ENCODE results near the gene LSP1.
"Not testable (repeated sequence)": the region's sequence is repeated elsewhere in the genome, so short reads cannot be mapped to it uniquely, and the experiment has no call there.

Gene LSP1

DNA sequence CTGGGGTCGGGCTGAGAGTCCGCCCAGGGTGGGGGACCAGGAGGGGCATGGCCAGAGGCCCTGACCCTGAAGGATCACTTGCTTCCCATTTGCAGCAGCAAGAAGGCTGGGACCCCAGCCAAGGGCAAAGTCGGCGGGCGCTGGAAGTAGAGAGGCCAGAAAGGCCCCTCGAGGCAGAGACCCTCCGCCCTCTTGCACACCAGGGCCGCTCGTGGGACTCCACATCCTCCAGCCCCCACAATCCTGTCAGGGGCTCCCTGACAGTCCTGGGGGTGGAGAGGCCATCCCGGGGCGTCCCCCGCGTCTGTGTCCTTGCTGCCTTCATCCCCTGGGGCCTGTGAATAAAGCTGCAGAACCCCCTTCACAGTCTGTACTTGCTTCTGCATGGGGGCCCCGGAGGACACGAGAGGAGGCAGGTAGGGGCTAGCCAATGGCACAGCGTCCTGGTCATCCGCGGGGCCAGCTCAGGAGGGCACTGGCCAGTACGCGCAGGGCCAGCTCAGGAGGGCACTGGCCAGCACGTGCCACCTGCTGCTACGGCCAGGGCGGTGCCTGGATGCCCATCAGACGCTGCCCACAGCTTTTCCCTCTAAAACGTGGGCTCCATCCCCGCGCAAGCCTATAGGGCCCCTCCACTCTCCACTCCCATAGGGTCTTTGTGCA lies 85.6 kb downstream of the LSP1 start:
- TF ChIP-seq POLR2A (IDR thresholded peaks at IDR 0.05; ENCODE audit: extremely low read depth, insufficient read length): no peak
- TF ChIP-seq, protein P1, sequence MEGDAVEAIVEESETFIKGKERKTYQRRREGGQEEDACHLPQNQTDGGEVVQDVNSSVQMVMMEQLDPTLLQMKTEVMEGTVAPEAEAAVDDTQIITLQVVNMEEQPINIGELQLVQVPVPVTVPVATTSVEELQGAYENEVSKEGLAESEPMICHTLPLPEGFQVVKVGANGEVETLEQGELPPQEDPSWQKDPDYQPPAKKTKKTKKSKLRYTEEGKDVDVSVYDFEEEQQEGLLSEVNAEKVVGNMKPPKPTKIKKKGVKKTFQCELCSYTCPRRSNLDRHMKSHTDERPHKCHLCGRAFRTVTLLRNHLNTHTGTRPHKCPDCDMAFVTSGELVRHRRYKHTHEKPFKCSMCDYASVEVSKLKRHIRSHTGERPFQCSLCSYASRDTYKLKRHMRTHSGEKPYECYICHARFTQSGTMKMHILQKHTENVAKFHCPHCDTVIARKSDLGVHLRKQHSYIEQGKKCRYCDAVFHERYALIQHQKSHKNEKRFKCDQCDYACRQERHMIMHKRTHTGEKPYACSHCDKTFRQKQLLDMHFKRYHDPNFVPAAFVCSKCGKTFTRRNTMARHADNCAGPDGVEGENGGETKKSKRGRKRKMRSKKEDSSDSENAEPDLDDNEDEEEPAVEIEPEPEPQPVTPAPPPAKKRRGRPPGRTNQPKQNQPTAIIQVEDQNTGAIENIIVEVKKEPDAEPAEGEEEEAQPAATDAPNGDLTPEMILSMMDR (IDR thresholded peaks at IDR 0.05; ENCODE audit: low read depth, low read length): no peak
- TF ChIP-seq MYC (IDR thresholded peaks at IDR 0.05; ENCODE audit: low read depth, low read length): no peak
- no peak for DNase-seq (ENCODE audit: low read depth)
- no peak overlapping the region for H3K4me3 ChIP-seq (ENCODE audit: low read depth, low read length)

DNA sequence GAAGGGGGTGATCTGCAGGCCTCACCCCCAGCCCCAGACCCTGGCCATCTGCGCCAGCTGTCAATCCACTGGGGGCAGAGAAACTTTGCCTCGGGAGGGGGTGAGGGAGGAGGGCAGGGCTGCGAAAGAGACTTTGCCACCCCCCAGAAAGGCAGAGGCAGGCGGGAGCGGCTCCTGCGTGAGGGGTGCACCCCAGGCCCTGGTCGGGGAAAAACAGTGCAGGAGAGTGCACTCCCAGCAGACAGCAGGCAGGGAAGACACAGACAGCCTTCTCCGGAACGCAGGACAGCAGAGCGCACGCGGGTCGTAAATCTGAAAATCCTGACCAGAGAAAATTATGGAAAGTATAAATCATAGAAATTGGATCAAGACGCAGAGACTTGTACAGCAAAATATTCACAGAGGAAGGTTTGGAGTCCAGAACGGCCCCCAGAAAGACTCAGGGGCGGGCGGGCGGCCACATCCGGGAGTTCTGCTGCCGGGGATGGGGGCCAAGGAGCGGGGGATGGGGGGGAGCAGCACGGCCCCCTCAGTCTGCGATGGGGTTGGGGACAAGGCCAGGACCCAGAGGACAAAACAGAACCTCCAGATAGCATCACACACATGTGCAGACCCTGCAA lies 86.2 kb downstream of the LSP1 start:
- H3K4me3 ChIP-seq (ENCODE audit: low read depth, low read length): no peak overlapping the region
- DNase-seq (ENCODE audit: low read depth): no peak
- TF ChIP-seq, protein P1 (IDR thresholded peaks at IDR 0.05; ENCODE audit: low read depth, low read length): no peak
- TF ChIP-seq, protein P2, sequence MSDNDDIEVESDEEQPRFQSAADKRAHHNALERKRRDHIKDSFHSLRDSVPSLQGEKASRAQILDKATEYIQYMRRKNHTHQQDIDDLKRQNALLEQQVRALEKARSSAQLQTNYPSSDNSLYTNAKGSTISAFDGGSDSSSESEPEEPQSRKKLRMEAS (IDR thresholded peaks at IDR 0.05; ENCODE audit: low read depth, low read length): no peak
- TF ChIP-seq MYC (IDR thresholded peaks at IDR 0.05; ENCODE audit: low read depth, low read length) (no peak), POLR2A (IDR thresholded peaks at IDR 0.05; ENCODE audit: extremely low read depth, insufficient read length) (no peak)

DNA sequence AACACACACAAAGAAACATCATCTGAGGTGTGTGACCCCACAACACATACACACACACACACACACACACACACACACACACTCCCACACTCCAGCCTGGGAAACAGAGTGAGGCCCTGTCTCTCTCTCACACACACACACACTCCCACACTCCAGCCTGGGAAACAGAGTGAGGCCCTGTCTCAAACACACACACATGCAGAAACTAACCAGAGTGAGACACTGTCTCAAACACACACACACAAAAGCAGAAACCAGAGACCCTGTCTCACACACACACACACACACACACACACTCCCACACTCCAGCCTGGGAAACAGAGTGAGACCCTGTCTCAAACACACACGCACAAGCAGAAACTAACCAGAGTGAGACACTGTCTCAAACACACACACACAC lies 86.9 kb downstream of the LSP1 start:
- DNase-seq (ENCODE audit: low read depth); H3K4me3 ChIP-seq (ENCODE audit: low read depth, low read length): not testable (repeated sequence)

All from NB4 (cell line).